Measurements from ENCODE around the gene GAS6.
"Not testable (repeated sequence)": the region's sequence is repeated elsewhere in the genome, so short reads cannot be mapped to it uniquely, and the experiment has no call there.

GAS6 gene

DNA sequence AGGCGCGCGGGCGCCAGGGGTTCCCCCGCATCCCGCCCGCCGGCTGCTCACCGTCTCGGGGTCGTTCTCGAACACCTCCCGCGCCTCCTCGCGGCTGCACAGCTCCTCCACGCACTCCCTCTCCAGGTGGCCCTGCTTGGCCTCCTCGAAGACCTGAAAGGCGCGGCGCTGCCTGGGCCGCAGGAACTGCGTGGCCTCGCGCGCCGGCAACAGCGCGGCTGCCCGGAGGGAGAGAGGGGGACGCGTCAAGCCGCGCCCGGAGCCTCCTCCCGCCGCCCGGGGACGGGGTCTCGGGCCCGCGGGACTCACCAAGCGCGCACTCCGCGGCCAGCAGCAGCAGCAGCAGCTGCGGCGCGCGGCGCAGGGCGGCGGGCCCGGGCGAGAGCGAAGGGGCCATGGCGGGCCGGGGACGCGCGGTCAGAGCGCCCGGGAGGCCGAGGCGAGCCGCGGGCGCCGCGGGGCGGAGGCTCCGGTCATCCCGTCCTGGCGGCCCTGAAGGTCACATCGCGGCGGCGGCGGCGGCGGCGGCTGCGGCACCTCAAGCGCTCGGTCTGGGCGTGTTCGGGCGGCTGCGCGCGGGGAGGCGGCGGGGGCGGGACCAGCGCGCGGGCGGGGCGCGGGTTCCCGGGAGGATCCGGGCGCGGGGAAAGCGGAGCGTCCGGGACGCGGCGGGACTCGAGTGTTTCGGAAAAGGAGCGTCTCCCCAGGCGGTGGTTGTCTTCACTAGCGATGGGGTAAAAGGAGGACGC lies at the start of gene GAS6:
GAS6 (minus strand) TSS at position 553 of the 749 bp plus-strand sequence; CDS start at position 397, 156 bp downstream.
- H3K4me3 ChIP-seq (ENCODE audit: low read length) = peak within 1 kb of the TSS; percentile 63
- TF ChIP-seq, protein P1, sequence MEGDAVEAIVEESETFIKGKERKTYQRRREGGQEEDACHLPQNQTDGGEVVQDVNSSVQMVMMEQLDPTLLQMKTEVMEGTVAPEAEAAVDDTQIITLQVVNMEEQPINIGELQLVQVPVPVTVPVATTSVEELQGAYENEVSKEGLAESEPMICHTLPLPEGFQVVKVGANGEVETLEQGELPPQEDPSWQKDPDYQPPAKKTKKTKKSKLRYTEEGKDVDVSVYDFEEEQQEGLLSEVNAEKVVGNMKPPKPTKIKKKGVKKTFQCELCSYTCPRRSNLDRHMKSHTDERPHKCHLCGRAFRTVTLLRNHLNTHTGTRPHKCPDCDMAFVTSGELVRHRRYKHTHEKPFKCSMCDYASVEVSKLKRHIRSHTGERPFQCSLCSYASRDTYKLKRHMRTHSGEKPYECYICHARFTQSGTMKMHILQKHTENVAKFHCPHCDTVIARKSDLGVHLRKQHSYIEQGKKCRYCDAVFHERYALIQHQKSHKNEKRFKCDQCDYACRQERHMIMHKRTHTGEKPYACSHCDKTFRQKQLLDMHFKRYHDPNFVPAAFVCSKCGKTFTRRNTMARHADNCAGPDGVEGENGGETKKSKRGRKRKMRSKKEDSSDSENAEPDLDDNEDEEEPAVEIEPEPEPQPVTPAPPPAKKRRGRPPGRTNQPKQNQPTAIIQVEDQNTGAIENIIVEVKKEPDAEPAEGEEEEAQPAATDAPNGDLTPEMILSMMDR (IDR thresholded peaks at IDR 0.05; ENCODE audit: insufficient read depth, low read depth, low read length, missing control alignments) = no peak
- peak; percentile 52 for DNase-seq (ENCODE audit: low read depth)

DNA sequence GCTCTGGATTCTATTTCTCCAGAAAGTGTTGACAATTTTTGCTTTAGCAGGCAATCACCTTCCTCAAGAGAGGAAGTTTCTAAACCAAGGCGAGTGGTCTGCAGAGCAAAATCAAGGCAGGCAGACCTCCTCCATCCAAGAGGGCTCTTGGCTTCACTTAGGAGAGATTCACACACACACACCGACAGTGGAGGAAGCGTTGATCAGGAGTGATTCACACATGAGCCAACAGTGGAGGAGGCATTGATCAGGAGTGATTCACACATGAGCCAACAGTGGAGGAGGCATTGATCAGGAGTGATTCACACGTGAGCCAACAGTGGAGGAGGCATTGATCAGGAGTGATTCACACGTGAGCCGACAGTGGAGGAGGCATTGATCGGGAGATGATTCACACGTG lies 49.5 kb upstream of the GAS6 start:
- H3K4me3 ChIP-seq (ENCODE audit: low read length) = not testable (repeated sequence)
- DNase-seq (ENCODE audit: low read depth) = peak; percentile 74

DNA sequence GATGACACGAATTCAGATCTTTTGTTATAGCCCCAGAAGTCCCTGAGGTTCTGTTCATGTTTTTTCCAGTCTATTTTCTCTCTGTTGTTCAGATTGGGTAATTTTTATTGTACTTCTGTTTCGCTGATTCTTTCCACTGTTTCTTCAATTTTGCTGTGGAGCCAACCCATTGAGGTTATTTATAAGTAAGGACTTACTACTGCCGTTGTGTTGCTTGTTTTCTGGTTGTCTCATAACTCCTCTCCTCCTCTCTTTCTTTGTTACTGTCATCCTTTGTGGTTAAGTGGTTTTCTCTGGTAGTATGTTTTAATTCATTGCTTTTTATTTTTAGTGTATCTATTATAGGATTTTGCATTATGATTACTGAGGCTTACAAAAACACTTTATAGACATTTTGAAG lies 48.7 kb upstream of the GAS6 start:
- TF ChIP-seq, protein P1 (IDR thresholded peaks at IDR 0.05; ENCODE audit: insufficient read depth, low read depth, low read length, missing control alignments) = no peak
- H3K4me3 ChIP-seq (ENCODE audit: low read length) = no peak overlapping the region
- no peak for DNase-seq (ENCODE audit: low read depth)

DNA sequence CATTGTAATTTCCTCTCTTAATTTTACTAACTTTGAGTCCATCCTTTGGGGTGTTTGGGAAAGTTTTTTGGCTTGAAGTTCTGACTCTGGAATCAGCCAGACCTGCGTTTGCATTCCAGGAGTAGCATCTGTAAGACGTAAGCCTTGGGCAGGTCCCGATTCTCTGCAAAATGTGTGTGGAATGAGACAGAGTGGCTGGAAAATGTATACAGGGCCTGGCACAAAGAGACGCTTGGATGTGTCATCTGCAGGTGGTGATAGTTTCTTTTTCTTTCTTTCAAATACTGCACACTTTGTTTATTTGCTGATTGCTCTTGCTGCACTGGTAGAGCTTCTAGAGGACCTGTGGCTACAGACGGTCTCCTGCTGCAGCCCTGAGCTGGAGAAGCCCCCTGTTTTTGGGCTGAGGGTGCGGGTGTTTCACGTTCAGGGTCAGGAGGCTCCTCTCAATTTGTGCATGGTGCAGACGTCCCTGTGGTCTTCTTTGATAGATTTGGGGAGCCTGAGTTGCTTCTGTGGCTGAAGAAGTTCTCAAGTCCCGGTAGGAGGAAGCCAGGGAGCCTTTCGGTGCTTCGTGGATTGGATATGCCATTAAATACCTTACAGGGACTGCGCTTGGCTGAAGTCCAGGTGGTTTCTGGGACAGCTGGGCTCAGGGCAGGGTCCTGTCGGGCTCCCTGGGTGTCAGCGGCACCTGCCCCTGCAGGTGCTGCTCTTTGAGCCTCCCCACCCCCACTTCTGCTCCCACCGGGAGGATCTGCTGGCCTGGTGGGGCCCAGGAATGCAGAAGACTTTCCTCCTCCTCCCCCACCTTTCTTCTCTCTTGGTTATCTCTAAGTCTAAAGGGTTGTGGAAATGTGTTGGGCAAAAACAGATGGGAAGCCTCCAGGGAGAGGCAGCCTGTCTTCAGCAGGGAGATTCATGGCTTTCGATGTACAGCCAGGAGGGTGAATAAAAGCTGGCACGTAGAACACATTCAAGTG lies 44.0 kb upstream of the GAS6 start:
- no peak overlapping the region for H3K4me3 ChIP-seq (ENCODE audit: low read length)
- TF ChIP-seq, protein P1 (IDR thresholded peaks at IDR 0.05; ENCODE audit: insufficient read depth, low read depth, low read length, missing control alignments) = no peak
- DNase-seq (ENCODE audit: low read depth) = peak; percentile 25

DNA sequence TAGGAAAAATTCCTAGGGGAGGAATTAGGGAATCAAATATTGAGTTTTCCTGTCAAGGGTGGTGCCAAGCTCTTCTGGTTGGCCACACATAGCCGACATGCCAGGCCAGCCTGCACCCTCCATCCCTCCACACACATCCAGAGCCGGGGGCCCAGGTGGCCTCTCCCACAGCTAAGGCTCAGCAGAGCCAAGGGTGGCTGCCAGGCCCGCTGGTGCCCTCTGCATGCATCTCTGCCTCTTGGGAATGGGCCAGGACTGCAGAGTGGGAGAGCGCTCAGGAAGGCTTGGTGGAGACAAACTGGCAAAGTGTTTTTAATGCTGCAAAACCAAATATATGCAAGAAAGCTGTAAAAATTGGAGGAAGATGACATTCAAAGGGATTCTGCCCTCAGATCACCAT lies 42.7 kb upstream of the GAS6 start:
- TF ChIP-seq, protein P1 (IDR thresholded peaks at IDR 0.05; ENCODE audit: insufficient read depth, low read depth, low read length, missing control alignments) = no peak
- no peak overlapping the region for H3K4me3 ChIP-seq (ENCODE audit: low read length)
- DNase-seq (ENCODE audit: low read depth) = no peak

DNA sequence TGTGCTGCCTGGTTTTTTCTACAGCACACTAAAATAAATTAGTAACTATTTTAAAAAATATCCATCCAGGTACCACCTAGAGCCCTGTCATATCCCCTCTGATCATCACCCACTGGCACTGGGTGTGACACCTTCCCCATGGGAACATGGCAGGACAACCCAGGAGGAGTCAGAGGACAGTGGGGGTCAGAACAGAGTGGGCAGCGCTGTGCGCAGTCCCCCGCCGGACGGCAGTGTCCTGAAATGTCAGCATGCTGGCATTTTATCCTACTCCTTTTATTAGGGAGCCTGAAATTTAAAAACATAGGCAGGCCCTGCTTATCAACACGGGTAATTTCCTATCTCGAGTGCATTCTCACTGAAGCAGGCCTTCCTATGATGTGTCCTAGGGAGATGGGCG lies 42.1 kb upstream of the GAS6 start:
- no peak overlapping the region for H3K4me3 ChIP-seq (ENCODE audit: low read length)
- TF ChIP-seq, protein P1 (IDR thresholded peaks at IDR 0.05; ENCODE audit: insufficient read depth, low read depth, low read length, missing control alignments) = no peak
- DNase-seq (ENCODE audit: low read depth) = no peak

DNA sequence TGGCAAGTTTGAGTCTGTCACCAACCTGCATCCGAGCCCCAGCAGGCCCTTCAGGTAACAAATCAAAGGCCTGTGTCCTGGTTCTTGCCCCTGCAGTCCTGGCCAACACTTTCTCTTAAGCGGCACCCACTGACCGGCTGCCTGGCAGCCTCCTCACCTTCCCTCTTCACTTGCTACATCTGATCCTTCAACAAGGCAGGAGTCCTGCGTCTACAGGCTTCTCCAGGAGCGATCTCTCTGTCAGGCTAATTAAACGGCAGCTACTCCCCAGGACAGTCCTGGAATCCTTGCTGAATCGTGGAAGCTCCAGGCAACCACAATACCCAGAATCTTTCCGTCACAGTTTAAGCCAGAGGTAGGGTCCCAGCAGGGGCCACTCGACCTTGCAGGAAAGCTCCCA lies 41.1 kb upstream of the GAS6 start:
- H3K4me3 ChIP-seq (ENCODE audit: low read length) = no peak overlapping the region
- no peak for DNase-seq (ENCODE audit: low read depth)

More for the DNA sequence above, 41.1 kb upstream of the GAS6 start:
- TF ChIP-seq, protein P1 (IDR thresholded peaks at IDR 0.05; ENCODE audit: insufficient read depth, low read depth, low read length, missing control alignments) = no peak
